ENCODE measurements around the gene SRSF9.

The SRSF9 gene

DNA sequence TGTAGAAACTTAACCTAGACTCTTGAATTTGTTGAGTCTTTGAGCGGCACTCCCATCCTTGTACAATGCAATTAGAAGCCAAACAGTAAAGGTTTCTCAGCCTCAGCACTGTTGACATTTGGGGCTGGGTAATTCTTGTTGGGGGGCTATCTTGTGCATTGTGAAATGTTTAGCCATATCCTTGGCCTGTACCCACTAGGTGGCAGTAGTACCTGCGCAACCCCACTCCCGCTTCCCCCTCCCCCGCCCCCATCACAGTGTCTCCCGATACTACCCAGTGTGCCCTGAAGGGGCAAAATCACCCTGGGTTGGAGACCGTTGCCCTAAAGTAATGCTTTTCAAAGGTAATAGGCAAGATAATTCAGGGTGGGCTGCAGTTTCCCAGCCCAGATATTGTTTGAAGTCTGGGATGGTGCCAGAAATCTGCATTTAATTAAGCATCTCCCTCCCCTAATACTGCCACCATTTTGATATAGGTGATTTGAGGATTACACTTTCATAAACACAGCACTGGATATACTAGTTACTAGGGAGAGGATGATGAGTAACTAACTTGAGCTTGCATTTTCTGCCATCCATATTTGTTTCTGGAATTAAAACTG lies 29.8 kb downstream of the SRSF9 start:
- TF ChIP-seq, protein P1, sequence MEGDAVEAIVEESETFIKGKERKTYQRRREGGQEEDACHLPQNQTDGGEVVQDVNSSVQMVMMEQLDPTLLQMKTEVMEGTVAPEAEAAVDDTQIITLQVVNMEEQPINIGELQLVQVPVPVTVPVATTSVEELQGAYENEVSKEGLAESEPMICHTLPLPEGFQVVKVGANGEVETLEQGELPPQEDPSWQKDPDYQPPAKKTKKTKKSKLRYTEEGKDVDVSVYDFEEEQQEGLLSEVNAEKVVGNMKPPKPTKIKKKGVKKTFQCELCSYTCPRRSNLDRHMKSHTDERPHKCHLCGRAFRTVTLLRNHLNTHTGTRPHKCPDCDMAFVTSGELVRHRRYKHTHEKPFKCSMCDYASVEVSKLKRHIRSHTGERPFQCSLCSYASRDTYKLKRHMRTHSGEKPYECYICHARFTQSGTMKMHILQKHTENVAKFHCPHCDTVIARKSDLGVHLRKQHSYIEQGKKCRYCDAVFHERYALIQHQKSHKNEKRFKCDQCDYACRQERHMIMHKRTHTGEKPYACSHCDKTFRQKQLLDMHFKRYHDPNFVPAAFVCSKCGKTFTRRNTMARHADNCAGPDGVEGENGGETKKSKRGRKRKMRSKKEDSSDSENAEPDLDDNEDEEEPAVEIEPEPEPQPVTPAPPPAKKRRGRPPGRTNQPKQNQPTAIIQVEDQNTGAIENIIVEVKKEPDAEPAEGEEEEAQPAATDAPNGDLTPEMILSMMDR (IDR thresholded peaks at IDR 0.05; ENCODE audit: extremely low read depth, insufficient read depth, missing control alignments): peak; percentile 51
- peak; percentile 81 for DNase-seq (ENCODE audit: low spot score)
- in situ Hi-C loops (cut with MboI; ENCODE audit: low pct_unique_long_range_greater_than_20kb, low sequenced_read_pairs, unreplicated experiment): no loop called here

DNA sequence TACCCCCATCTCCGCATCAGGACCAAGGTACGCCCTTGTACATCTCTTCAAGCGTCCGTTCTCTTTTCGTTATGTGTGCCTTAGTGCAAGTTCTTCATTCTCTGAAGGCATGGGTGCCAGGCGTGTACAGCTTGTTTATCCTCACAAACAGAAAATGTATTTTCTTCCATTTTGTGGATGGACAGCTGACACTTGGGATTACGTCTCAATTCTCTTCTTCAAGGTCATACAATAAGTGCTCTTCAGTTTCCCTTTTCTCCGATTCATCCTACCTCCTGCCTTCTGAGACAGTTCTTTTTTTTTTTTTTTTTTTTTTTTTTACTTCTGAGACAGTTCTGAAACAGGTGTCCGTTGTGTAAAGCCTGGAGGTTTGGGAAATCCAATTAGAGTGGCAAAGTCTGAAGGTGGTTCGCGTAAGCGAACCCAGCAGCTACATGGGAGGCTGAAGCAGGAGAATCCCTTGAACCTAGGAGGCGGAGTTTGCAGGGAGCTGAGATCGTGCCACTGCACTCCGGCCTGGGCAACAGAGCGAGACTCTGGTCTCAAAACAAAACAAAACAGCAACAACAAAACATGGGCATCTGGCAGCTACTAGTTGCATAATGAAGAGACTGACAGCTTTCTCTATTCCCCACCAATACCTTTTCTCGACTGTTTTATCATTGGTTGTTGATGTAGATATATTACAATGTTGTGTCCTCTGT lies 30.9 kb downstream of the SRSF9 start:
- DNase-seq (ENCODE audit: low spot score): no peak
- in situ Hi-C loops (cut with MboI; ENCODE audit: low pct_unique_long_range_greater_than_20kb, low sequenced_read_pairs, unreplicated experiment): no loop called here

DNA sequence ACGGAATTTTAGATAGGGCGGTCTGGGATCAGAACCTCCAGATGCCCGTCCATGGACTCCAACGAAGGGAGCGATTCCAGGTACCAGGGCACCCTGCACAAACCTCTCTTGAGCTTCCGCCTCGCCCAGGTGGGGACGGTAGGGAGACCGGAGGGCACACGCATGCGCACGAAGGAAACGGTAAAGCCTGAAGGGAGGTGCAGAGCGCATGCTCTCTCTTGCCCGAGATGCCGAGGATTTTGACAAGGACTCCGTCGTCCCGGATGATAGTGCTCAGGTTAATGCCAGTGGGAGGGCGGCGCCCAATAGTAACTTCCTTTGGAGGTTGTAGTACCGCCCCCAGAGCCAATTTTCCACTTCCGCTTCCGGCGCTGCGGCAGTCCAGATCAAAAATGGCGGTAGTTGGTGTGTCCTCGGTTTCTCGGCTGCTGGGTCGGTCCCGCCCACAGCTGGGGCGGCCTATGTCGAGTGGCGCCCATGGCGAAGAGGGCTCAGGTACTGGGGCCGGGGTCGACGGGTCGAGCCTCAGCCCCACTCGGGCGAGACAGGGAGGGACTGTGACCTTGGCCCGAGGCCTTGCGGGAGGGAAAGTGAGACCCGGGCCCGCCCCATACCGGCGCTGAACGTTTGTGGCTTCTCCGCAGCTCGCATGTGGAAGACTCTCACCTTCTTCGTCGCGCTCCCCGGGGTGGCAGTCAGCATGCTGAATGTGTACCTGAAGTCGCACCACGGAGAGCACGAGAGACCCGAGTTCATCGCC lies 31.6 kb downstream of the SRSF9 start, which contains the start of gene COX6A1:
Gene COX6A1 (plus strand): TSS at position 379 of the 760 bp plus-strand sequence. CDS start 14 bp downstream, at position 393.
- in situ Hi-C loops (cut with MboI; ENCODE audit: low pct_unique_long_range_greater_than_20kb, low sequenced_read_pairs, unreplicated experiment): no loop called here
- DNase-seq (ENCODE audit: low spot score): peak; percentile 97
- TF ChIP-seq, protein P1 (IDR thresholded peaks at IDR 0.05; ENCODE audit: extremely low read depth, insufficient read depth, missing control alignments): peak; percentile 22

More for the DNA sequence above, 30.9 kb downstream of the SRSF9 start:
- TF ChIP-seq, protein P1 (IDR thresholded peaks at IDR 0.05; ENCODE audit: extremely low read depth, insufficient read depth, missing control alignments): no peak

DNA sequence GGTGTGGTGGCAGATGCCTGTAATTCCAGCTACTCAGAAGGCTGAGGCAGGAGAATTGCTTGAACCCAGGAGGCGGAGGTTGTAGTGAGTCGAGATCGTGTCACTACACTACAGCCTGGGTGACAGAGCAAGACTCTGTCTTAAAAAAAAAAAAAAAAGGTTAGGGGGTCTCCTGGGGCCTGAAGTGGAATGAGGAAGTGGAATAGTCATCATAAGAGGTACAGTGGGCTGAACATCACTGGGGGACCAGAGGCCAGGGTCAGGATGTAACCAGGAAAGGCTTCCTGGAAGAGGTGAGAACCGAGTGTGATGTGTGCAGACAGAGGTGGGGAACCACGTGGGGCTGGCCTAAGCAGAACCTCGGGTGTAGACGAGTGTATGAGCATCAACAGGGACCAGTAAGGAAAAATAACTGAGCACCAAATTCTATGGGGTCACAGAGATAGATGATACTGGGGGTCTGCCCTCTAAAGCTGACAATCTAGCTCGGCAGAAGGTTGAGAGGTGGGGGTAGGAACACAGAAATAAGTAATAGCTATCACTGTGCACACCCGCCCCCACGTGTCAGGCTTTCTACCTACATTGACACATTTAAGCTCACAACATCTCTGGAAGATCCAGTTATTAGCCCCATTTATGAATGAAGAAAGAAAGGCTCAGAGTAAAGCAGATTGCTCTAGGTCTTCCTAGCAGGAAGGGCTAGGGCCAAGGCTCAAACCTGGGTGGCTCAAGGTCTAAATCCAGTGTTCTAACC lies 36.6 kb downstream of the SRSF9 start:
- TF ChIP-seq, protein P1 (IDR thresholded peaks at IDR 0.05; ENCODE audit: extremely low read depth, insufficient read depth, missing control alignments): no peak
- in situ Hi-C loops (cut with MboI; ENCODE audit: low pct_unique_long_range_greater_than_20kb, low sequenced_read_pairs, unreplicated experiment): no loop called here
- DNase-seq (ENCODE audit: low spot score): no peak

DNA sequence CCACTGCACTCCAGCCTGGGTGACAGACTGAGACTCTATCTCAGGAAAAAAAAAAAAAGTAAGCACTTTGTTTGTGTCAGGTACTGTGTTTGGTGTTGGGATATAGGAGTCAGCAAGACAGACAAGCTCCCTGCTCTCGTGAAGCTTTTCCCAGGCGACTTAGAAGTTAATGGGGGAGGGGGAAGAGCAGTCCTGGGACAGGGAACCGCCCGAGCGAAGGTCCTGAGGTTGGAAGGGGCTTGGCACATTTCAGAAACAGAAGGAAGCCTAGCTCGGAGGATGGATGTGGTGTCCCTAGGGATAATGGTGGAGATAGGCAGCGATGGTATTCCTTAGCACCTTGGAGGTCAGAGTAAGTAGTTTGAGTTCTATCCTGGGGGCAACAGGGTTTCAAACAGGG lies 40.2 kb downstream of the SRSF9 start:
- TF ChIP-seq, protein P1 (IDR thresholded peaks at IDR 0.05; ENCODE audit: extremely low read depth, insufficient read depth, missing control alignments): no peak
- in situ Hi-C loops (cut with MboI; ENCODE audit: low pct_unique_long_range_greater_than_20kb, low sequenced_read_pairs, unreplicated experiment): no loop called here
- DNase-seq (ENCODE audit: low spot score): no peak

All from GM13977 (cell line).